GM19351 (cell line): ENCODE results near the gene MAP3K7.

ENCODE experiments used
- ATAC-seq: cut with Tn5 transposase; IDR thresholded peaks from one replicate; pipeline ENCODE4 v1.9.1; 2021; ENCODE audit warnings: mild to moderate bottlenecking, moderate library complexity; ENCODE audit not compliant: unreplicated experiment

The MAP3K7 gene

DNA sequence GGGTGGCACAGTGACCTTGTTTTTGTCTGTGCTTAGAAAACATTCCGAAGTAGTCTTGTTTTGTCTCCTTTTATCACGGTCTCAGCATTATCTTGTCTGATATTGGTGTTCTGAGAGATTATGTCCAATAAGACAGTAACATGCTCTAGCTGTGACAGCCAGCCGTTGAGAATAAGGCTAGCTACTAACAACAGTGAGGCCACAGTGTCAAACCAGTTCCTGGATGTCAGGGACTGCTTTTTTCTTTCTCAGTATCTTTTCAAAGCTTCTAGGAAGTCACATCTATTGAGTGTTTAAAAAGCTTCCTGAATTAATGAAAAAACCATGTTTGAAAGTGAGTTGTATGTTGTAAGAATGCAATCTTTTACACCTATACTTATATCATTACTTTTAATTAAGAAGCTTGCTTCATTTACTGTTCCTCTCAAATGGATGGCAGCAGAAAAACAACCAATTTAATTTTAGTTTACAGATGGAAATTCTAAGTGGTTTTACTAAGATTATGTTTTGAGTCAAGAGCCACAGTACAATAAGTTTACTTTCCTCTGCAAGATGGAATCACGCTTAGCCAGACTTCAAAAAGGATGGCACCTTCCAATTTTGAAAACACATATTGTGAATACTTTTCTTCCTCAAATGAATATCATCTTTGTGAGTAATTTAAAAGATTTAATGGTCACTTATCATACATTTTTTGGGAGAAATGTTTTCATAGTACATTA lies 53.1 kb downstream of the MAP3K7 start:
- no peak for ATAC-seq

DNA sequence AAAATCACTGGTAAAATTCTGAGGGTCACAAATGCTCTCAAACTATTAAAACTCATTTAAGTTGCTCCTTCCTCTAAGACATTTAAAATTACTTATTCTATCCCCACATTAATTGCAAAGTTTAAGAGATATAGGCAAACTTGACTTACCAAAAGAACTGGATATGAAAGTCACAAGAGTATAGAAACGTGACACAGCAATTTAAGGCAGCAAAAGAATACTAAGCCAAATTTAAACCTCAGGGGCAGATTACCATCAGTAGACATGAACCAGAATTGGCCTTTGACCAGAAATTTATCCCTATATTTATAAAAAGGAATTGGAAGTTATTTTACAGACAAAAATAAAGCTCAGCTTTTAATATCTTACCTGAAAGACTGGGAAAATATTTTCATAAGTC lies 56.0 kb downstream of the MAP3K7 start:
- no peak for ATAC-seq

DNA sequence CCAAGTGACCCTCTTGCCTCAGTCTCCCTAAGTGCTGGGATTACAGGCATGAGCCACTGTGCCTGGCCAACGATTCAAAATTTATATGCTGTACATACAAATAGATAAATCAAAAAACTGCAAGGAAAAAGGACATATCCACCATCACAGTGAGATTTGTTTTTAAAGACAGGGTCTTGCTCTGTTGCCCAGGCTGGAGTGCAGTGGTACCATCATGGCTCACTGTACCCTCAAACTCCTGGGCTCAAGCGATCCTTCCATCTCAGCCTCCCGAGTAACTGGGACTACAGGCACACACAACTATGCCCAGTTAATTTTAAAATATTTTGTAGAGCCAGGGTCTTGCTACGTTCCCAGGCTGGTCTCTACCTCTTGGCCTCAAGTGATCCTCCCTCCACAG lies 61.5 kb downstream of the MAP3K7 start:
- ATAC-seq: no peak

DNA sequence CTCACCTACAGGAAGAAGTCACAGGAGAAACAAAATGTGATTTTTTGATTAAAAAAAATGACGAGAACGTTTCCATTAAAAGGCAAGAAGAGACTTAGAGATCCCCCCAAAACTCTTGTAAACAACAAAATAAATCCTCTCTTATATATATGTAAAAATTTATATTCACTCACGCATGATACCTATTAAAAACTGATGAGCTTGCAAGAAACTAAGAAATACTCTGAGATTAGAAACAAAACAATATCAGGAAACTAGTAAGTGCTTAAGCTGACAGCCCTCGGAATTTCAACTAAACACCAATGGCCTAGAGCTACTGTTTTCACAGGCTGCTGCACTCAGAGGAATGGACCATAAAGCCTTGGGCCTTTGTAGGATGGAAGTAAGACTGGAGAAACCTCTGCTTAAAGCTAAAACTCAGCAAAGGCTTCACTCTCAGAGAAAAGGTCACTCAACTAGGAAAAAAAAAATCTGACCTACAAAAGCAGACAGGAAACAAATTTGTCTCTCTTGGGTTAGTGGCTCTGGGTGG lies 63.0 kb downstream of the MAP3K7 start:
- ATAC-seq: no peak

DNA sequence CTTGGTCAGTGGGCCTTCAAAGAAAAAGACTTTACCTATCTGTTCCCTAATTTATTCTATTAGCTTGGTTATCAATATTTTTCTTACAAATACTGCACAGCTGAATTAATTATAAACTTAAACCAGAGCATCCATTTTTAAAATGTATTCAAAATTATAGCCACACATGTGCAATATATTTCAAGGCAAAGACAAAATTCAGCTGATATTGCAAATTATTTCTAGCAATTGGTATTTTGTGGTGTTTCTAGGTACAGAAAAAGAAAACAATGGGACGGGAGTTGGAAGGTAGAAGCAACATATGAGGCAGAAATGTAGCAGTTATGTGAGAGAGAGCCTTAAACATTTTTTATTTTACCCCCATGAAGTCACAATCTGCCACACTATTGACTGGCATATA lies 64.9 kb downstream of the MAP3K7 start:
- ATAC-seq: no peak

DNA sequence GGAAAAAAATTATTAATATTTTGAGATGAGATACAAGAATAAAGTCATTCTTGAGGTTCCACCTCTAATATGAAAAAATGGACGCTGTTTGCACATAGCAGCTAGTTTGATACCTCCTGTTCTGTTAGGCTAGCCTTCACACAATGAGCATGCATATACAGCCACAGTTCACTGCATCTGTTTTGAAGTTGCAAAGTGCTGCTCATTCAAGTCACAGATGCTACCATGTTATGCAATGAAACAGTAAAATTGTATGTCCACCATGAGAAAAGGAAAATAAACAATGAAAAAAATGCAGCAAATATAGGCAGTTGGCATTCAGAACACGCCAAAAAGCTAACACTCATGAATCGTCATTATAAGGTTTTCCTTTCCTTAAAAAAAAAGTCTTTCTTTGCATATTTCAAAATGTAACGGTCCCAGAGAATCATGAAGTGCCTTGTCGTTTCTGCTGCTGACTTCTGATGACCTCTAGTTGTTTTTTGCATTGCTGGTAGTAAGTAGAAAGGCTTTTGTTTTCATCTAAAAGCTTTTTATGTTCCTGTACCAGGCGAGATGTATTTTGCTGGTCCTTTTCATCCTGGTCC lies 70.7 kb downstream of the MAP3K7 start:
- no peak for ATAC-seq

DNA sequence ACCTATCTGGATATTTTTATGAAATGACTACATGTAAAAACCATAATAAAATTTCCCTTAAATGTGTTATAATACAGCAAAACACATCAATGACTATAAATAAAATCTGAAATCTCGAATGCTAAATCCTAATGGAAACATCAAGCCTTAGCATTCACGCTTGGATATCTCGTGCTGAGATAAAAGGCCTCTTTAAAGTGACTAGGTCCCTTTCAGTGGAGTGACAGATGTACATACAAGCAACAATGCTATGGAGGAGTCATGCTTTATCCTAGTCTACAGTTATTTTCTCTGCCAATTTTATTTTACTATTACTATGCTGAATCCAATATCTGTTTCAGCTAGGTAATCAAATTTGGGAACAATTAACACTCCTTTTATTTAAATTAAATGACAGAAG lies 72.4 kb downstream of the MAP3K7 start:
- ATAC-seq: no peak

DNA sequence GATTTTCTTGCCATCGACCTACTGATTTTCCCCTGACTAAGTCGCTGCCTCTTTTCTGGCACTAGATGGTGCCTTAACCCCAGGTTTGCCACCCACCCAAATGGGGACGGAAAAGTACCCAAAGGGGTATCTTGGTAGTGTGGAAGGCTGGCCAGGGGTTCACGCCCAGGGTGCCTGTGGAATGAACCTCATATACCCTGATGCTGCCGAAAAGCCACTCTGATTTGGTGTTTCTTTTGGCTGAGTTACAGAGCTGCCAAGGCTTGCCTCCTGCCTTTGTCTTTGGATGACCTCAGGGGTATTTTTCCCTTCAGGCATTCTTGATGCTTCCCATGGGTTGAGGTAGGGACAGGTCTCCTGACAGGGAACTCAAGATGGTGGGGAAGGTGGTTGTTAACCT lies 78.1 kb downstream of the MAP3K7 start:
- ATAC-seq: no peak

DNA sequence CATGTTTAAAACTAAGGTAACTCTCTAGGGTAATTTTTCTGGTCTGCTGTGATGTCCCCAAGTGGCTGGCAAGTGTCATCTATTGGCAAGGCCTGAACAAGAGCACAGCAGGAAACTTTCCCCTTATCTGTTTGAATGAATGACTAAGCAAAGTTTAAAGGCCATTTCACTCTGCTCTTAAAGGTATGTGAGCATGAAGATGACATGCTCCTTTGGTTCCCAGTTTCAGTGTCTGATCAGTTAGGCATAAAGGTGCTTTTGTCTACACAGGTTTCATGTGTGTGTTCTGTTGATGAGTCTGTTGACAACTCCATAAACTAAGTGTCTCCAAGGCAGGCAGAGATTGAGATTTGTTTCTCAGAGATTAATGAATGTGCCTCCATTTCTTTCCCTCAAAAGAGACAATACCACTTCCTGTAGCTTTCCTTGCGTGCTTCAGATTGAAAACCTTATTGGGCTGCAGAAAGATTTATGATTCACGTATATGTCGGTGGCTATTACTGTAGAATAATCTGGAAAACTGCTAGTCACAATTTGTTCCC lies 83.9 kb downstream of the MAP3K7 start:
- peak; percentile 74 for ATAC-seq

DNA sequence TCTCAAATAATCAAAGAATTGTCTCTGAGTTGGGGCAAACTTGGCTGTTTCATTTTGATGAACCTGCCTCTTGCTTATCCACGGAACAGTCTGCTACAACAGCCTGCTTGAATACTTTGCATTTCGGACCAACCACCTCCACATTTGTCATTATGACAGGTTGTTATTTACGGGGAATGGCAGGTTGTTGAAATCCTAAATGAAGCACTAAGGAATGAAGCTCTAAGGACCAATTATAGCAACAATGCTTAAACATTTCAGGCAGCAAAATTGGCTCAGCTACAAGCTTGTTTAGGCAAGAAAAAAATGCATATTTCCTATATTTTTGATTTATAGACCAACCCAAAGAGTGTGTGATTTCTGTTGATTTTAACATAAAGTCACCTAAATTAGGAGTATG lies 84.5 kb downstream of the MAP3K7 start:
- no peak for ATAC-seq

DNA sequence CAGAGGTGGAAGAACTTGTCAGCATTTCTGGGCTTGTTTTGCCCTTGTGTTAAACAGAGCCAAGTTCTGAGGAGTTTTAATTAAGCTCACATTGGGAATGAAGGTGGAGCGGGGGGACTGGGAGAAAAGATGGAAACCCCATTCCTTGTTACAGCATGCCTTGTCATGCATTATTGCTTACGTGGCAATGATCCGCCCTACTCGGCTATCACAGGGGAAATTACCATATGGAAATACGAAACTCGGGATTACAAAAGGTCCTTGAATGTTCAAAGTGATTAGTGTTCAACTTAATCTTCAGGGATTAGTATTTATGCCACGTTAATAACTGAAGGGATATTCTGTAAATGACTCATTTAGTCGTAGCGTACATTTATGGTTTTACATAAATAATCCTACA lies 86.4 kb downstream of the MAP3K7 start:
- no peak for ATAC-seq

DNA sequence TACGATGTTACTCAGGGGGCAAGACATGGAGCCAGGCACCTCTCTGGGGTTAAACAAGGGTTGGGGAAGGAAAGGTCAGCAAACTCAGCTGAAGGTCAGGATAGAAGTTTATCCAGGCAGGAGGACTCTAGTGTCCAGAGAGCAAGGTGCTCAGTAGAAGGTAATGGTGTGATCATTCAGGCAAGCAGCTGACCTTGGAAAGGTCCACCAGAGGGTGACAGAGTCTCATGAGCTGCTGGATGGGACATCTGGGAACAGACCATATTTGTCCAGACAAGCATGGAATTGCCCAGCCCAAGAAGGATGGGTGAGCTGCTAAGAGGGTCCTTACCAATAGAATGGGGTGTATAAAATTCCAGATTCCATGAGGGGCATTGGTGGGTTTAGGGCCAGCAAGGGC lies 89.5 kb downstream of the MAP3K7 start:
- ATAC-seq: no peak

DNA sequence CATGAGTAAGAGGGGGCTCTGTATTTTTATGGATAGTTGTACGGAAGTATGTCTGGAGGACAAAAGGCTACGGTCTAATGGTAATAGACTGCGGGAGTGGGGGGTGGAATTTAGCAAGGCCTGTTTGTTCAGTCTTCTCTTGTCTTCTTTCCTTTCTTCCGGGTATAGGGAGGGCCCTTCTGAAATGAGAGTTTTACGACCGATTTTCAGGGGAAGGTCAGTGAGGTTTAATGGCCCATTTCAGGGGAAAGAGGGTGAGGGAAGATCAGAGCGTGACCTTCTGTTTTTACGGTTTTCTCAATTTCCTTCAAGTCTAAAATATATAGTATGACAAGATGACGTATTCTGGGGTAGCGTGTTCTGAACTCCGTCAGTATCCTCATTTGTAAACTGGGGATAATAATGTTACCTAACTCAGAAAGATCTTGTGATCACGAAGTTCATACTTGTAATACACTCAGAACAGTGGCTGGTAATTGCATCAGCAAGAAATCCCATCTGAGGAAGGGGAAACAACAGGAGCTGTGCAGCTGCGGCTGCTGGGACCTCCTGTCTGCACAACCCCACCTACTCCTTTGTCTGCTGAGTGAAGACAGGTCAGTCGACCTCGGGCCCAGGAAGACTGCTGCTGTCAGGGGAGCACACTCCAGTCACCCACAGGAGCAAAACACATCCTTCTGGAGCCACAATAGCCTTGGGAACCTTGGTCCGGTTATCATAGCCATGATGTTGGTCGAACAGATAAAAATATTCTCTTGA lies 90.4 kb downstream of the MAP3K7 start:
- no peak for ATAC-seq

DNA sequence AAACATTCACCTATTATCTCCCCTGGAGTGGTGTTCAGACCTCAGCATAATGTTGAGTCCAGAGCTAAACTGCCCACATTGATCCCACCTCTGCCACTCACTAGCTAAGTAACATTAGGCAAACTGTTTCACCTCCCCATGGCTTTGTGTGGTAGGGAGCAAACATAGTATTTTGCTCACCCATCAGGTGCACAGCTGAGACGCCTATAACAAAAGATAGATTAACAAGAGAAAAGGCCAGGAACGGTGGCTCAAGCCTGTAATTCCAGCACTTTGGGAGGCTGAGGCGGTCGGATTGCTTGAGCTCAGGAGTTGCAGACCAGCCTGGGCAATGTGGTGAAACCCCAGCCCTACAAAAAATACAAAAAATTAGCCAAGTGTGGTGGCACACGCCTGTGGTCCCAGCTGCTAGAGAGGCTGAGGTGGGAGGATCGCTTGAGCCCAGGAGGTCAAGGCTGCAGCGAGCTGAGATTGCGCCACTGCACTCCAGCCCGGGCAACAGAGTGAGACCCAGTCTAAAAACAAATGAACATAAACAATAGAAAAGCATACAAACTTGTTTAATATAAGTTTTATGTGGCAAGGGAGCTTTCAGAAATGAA lies 91.6 kb downstream of the MAP3K7 start:
- ATAC-seq: no peak

DNA sequence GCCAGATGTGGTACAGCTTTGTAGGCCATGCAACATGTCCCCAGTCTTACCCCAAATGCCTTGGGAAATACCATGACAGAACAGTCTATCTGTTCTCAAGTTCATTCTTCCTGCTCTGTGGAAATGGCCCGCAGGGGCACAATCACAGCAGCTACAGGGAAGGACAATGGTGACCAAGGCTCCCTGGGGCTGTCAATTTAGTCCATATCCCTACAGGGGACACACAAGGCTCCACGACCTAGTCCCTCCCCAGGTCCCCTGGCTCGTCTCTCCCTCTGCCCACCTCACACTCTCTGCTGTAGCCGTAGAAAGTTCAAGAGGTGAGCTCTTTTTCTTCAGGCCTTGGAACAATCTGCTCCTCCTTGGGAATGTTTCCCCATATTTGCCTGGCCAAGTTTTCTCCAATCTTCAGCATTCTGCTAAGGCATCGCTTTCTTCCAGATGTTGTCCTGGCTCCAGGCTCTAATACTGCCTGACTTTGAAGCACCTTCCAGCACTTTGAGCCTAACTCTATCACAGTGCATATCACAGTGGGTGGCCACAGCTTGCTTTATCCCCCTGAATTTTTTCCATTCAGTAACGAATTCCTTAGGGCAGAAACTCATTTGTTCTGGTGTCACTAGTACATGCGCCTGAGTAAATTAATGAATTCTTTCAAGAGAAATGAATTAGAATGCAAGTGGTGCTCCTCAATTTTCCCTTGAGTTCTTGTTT lies 92.6 kb downstream of the MAP3K7 start:
- no peak for ATAC-seq

DNA sequence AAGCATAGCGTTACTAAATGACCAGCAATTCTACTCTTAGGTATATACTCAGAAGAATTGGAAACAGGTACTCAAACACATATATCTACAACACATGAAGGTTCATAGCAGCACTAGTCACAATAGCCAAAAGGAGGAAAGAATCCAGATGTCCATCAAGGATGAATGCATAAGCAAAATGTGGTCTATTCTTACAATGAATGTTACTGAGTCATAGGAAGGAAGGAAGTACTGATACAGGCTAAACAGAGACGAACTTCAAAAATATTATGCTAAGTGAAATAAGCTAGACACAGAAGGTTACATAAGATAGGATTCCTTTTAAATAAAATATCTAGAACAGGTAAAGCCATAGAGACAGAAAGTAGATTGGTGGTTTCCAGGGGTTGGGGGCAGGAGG lies 93.5 kb downstream of the MAP3K7 start:
- no peak for ATAC-seq

DNA sequence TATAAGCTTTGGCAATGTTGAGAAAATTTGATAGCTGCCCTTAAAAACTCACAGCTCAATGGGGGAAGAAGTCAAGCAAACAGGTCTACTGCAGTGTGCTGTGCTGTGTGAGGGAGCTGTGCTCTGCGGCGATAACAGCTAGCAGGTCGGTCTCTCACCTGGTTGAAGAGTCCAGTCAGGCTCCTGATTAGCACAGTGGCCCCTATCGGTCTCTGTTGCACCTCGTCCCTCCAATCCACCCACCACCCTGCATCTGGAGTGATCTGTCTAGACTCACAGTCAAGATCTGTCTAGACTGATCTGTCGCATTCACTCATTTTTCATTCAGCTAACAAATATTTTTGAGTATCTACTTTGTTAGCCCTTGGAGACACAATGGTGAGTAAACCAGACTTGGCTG lies 94.1 kb downstream of the MAP3K7 start:
- no peak for ATAC-seq

DNA sequence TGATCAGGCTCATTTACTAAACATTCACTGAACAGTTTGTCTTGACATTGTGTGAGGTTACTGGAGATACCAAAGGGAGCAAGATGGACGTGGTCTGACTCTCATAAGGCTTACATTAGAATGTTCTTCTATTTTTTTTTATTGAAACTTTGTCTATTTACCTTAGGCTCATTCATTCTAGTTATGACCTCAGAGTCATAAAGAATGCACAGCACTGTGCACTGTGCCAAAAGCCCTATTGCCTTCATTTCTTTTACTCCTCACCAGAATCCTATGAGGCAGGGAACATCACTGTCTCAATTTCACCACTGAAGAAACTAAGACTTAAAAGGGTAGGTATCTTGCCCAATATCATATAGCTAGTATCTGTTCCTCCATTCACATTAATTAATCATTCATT lies 94.5 kb downstream of the MAP3K7 start:
- ATAC-seq: no peak

DNA sequence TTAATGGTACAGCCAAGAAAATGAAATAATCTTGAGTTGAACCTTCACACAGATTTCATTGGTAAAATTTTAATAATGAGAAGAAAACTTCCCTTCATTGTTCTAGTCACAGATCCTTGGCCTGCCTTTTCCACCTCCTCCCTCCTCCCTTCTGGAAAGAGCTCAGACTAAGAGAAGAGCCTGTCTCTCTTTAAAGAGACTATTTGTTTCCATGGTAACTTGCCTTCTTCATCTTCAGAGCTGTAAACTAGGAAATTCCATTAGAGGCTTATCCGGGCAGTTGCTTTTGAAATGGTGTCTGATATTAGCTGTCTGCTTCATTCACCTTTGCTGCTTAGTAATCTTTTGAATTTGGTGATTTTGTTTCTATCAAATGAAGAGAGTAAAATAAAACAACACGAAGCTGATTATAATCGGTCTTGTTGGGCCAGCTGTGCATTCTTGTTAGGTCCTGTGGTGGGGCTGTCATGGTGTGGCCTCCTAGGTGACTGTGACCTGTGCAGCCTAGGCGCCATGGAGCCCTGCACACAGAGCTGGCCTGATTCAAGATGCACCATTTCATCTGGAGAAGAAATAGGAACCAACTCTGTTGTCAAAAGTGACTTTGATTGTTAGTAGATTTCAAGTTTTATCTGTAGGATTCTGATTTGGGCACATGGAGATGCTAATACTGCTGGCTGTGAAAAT lies 96.7 kb downstream of the MAP3K7 start:
- ATAC-seq: no peak

DNA sequence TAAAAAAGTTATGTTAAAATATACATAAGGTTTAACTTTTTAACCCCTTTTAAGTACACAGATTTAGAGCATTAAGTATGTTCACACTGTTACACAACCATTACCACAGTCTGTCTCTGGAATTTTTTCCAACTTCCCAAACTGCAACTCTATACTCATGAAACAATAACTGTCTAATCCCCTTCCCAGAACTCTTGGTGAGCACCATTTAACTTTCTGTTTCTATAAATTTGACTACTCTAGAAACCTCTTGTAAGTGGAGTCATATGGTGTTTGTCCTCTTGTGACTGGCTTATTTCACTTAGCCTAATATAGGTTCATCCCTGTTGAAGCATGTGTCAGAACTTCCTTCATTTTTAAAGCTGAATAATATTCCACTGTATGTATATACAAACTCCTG lies 98.1 kb downstream of the MAP3K7 start:
- no peak for ATAC-seq
